Stimulated activated CD8-positive, alpha-beta memory T cell treated with anti-CD3 and anti-CD28 coated beads, Interleukin-4, amount 100 ng/mL, for 24 hours (primary cell): ENCODE measurements around the gene DLG5.

ENCODE experiments used
- DNase-seq: peaks from one replicate; pipeline ENCODE4 v3.0.0-alpha.2; 2020; ENCODE audit warnings: low read depth

Gene DLG5

GRCh38 chr10:77910524-77911145, 15.9 kb downstream of the DLG5 start:
- no peak for DNase-seq

- no peak for DNase-seq
Observed at GRCh38 chr10:77909749-77910375, 16.7 kb downstream of the DLG5 start.

GRCh38 chr10:77909021-77909748, 17.4 kb downstream of the DLG5 start:
- no peak for DNase-seq

GRCh38 chr10:77907900-77908717, 18.4 kb downstream of the DLG5 start:
- DNase-seq: no peak

- DNase-seq: no peak
Observed at GRCh38 chr10:77907462-77907861, 19.1 kb downstream of the DLG5 start.

- DNase-seq: no peak
Observed at GRCh38 chr10:77906951-77907421, 19.6 kb downstream of the DLG5 start.

GRCh38 chr10:77905781-77906180, 20.8 kb downstream of the DLG5 start:
- no peak for DNase-seq

- DNase-seq: no peak
Observed at GRCh38 chr10:77905086-77905748, 21.3 kb downstream of the DLG5 start.

GRCh38 chr10:77904100-77904840, 22.3 kb downstream of the DLG5 start:
- DNase-seq: no peak

GRCh38 chr10:77902159-77902558, 24.4 kb downstream of the DLG5 start:
- DNase-seq: no peak

GRCh38 chr10:77901743-77902142, 24.8 kb downstream of the DLG5 start:
- DNase-seq: no peak

- DNase-seq: no peak
Observed at GRCh38 chr10:77899690-77900089, 26.9 kb downstream of the DLG5 start.

GRCh38 chr10:77899080-77899477, 27.5 kb downstream of the DLG5 start:
- DNase-seq: no peak

GRCh38 chr10:77898323-77899079, 28.1 kb downstream of the DLG5 start:
- DNase-seq: no peak

GRCh38 chr10:77896058-77896457, 30.5 kb downstream of the DLG5 start:
- no peak for DNase-seq

- DNase-seq: no peak
Observed at GRCh38 chr10:77894058-77894457, 32.5 kb downstream of the DLG5 start.

GRCh38 chr10:77893386-77893785, 33.2 kb downstream of the DLG5 start:
- DNase-seq: no peak

GRCh38 chr10:77892761-77893160, 33.8 kb downstream of the DLG5 start:
- no peak for DNase-seq

- no peak for DNase-seq
Observed at GRCh38 chr10:77892021-77892739, 34.4 kb downstream of the DLG5 start.

- no peak for DNase-seq
Observed at GRCh38 chr10:77890097-77890496, 36.5 kb downstream of the DLG5 start.
